ENCODE data around the gene LOXHD1.

GRCh38 chr18:46477425-46478011 is 179.5 kb downstream of the LOXHD1 start:
- TF ChIP-seq CTCF (IDR thresholded peaks at IDR 0.05) (no peak), POLR2A (IDR thresholded peaks at IDR 0.05) (no peak)

Data from vagina (tissue), 2 donors.